Brain microvascular endothelial cell (primary cell): ENCODE measurements around the gene DSC1.

Experiments used
- DNase-seq: peaks from one replicate; pipeline ENCODE4 v3.0.0-alpha.2; 2020
- H3K27ac ChIP-seq: fragments of 250-450 bp; sonication (Bioruptor Pico); 2 replicates; pipeline ENCODE4 v1.5.1; 2020; ENCODE audit warnings: mild to moderate bottlenecking, moderate library complexity
- H3K27me3 ChIP-seq: fragments of 250-450 bp; sonication (Bioruptor Pico); replicated peaks from 2 replicates; pipeline ENCODE4 v1.5.1; 2020; ENCODE audit warnings: mild to moderate bottlenecking
- H3K36me3 ChIP-seq: fragments of 250-450 bp; sonication (Bioruptor Pico); replicated peaks from 2 replicates; pipeline ENCODE4 v1.5.1; 2020; ENCODE audit warnings: mild to moderate bottlenecking
- H3K4me3 ChIP-seq: 2 replicates; pipeline ENCODE4 v1.5.1; 2011; ENCODE audit warnings: low read depth, mild to moderate bottlenecking, control low read depth, low read length, moderate library complexity
- CTCF ChIP-seq: IDR thresholded peaks from 2 replicates; pipeline ENCODE4 v1.5.1; 2011; ENCODE audit warnings: low read depth, mild to moderate bottlenecking, moderate library complexity, low read length, control low read depth, inconsistent platforms; ENCODE audit errors: missing control alignments
- in situ Hi-C: cut with HindIII; loops from 2 replicates; pipeline ENCODE4 v1.10.0; 2017; ENCODE audit warnings: low sequenced_read_pairs, low pct_ligation_motif_present

The DSC1 gene

DNA sequence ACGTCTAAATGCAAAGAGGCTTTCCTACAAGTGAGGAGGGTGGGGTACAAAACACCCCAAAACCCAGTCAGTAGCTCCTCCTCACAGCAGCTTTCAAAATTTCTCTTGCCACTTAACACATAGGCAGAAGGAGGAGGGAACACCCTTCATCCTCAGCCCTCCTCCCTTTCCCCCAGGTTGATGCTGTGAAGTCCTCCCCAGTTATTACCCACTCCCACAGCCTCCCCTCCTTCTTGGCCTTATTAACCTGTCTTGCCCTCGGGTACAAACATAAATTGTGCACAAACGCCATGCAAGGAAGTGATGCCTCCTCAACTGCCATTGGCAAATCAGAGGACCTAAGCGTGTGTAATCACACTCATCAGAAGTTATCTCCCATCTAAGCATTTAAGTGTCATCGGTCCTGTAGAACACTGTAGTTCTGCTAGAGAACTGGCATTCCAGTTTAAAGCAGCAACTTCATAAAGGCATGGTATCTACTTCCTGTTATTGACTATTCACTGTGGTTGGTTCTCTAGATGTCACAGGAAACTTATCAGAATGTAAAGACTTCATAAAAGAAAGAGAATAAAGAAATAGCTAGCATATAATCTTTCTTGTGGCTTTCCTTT is at the start of gene DSC1:
Gene DSC1, minus strand, starts transcription at position 32 of the 611 bp plus-strand sequence. CDS start 262 bp downstream, outside the sequence.
- TF ChIP-seq CTCF, result no peak
- Histone ChIP-seq H3K27me3 (no peaks in the 10 kb centered on the region), H3K4me3 (no peak within 1 kb of the TSS), H3K36me3 (no peaks in the 10 kb centered on the region), H3K27ac (no peak within 1 kb of the TSS)
- DNase-seq, result no peak
- in situ Hi-C loops, result no loop called here

GRCh38 chr18:31211047-31211446 is 48.4 kb upstream of the DSC1 start:
- no peak for DNase-seq
- no peak overlapping the region for H3K4me3 ChIP-seq
- no peak overlapping the region for H3K27ac ChIP-seq
- TF ChIP-seq CTCF, result no peak
- in situ Hi-C loops, result no loop called here
- no peaks in the 10 kb centered on the region for H3K36me3 ChIP-seq
- H3K27me3 ChIP-seq, result no peaks in the 10 kb centered on the region

DNA sequence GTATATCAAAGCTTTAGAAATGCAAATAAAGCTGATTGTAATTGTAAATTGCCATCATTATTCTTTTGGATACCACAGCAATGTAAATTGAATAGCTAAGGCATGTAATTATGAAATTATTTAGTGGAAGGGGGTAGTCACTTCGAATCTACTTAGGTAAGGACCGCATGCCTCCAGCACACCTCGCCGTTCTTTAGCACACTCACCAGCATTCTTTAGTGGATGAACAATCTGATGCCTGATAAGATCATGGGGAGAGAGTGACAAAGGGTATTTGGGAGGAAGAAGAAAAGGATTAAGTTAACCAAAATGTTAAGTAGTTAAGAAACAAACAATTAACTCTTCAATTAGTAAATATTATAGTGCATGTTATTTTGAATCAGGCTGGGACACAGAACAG is 46.4 kb upstream of the DSC1 start:
- Histone ChIP-seq H3K36me3 (no peaks in the 10 kb centered on the region), H3K27ac (no peak overlapping the region), H3K4me3 (no peak overlapping the region), H3K27me3 (no peaks in the 10 kb centered on the region)
- in situ Hi-C loops, result no loop called here
- no peak for TF ChIP-seq CTCF
- no peak for DNase-seq

- DNase-seq, result no peak
- no peaks in the 10 kb centered on the region for H3K27me3 ChIP-seq
- no peak overlapping the region for H3K27ac ChIP-seq
- H3K4me3 ChIP-seq, result no peak overlapping the region
- in situ Hi-C loops, result no loop called here
- H3K36me3 ChIP-seq, result no peaks in the 10 kb centered on the region
- no peak for TF ChIP-seq CTCF
Measured at GRCh38 chr18:31207391-31207790, 44.7 kb upstream of the DSC1 start.

DNA sequence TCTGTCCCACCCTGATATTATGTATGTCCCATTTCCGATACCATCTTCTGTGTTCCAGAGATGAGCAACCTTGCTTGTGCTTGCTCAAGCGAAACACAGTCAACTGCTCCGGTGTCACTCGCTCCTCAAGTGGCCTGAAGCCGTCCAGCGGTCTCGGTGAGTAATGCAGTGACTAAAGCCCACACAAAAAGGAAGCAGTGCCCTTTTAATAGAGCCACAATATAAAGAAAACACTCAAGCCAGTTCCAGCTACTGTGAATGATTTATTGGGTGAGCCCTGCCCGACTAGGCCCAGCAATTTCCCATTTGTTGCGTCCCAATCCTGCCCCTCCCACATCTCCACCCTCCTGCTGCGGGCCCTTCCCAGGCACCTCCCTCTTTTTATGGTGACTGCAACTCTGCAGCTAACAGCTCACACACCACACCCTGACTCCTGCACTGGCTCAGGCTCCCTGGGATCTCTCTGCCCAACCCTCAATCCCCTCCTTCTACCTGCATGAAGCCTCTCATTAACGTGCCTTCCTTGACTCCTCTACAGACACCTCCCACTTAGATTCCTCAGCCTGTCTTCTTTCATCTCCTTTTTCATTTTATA is 44.2 kb upstream of the DSC1 start:
- H3K27ac ChIP-seq, result no peak overlapping the region
- in situ Hi-C loops, result no loop called here
- H3K36me3 ChIP-seq, result no peaks in the 10 kb centered on the region
- TF ChIP-seq CTCF, result peak; percentile 51
- peak overlapping the region; percentile 6 for H3K4me3 ChIP-seq
- H3K27me3 ChIP-seq, result no peaks in the 10 kb centered on the region
- DNase-seq, result peak; percentile 33

DNA sequence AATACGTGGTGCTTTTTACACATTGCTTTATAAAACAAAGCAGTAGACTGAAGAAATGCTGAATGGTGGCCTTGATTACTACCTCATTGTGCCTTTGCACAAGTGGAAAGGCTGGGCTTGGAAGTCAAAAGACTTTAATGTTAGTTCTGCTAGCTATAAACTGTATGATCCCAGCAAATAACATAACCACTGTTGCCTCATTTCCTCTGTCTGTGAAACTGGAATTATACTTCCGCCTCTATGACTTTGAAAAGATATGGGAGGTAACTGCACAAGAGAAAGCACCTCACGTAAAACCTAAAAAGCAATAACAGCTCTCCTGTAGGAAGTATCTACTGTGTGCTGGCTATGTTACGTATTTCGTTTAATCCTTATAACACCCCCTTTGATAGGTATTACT is 43.4 kb upstream of the DSC1 start:
- no peaks in the 10 kb centered on the region for H3K27me3 ChIP-seq
- no peaks in the 10 kb centered on the region for H3K36me3 ChIP-seq
- H3K4me3 ChIP-seq, result no peak overlapping the region
- in situ Hi-C loops, result no loop called here
- H3K27ac ChIP-seq, result no peak overlapping the region
- no peak for DNase-seq
- TF ChIP-seq CTCF, result no peak
